ENCODE results near the gene ASF1B.

- TF ChIP-seq SUZ12 (IDR thresholded peaks at IDR 0.05; ENCODE audit: extremely low read depth, insufficient read depth, insufficient read length) (no peak), YY1 (IDR thresholded peaks at IDR 0.05; ENCODE audit: insufficient read depth, insufficient read length) (no peak)
Observed at GRCh38 chr19:14164082-14164481, 27.7 kb upstream of the ASF1B start.

All from NT2/D1 (cell line).